ENCODE results near the gene DOCK3.

Gene DOCK3

DNA sequence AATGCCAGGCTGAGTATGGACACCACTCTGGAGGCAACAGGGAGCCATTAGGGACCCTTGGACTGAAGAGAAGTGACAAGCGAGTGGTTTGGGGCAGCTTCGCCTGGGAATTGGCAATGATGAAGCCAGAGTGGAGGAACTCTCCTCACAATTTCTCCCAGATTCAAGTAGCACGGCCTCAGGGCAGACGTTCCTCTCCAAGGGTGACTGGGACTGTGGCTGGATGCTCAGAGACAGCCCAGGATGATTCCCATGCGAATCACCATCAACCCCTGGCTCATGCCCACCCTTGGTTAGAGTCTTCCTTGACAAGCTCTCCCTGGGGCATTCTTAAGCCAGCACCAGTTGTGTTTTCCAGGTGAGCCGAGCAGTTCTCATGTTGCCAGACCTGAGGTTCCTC is 16.3 kb upstream of the DOCK3 start:
- TF ChIP-seq ZFP3 (CRISPR knock-in tag; IDR thresholded peaks at IDR 0.05) (no peak), PPARA (CRISPR knock-in tag; IDR thresholded peaks at IDR 0.05; ENCODE audit: borderline replicate concordance) (no peak), ZNF565 (CRISPR knock-in tag; conservative IDR thresholded peaks at IDR 0.05; ENCODE audit: low read depth) (no peak), TOX (CRISPR knock-in tag; IDR thresholded peaks at IDR 0.05; ENCODE audit: borderline replicate concordance) (no peak), ZNF70 (CRISPR knock-in tag; IDR thresholded peaks at IDR 0.05) (no peak), TCF4 (CRISPR knock-in tag; IDR thresholded peaks at IDR 0.05; ENCODE audit: borderline replicate concordance) (no peak), ESRRG (CRISPR knock-in tag; IDR thresholded peaks at IDR 0.05) (no peak), BACH2 (CRISPR knock-in tag; IDR thresholded peaks at IDR 0.05; ENCODE audit: borderline replicate concordance) (no peak), CSDC2 (CRISPR knock-in tag; IDR thresholded peaks at IDR 0.05) (no peak), ISL1 (CRISPR knock-in tag; IDR thresholded peaks at IDR 0.05) (no peak), ZC3H10 (CRISPR knock-in tag; IDR thresholded peaks at IDR 0.05) (no peak)
- TF ChIP-seq, protein P1, sequence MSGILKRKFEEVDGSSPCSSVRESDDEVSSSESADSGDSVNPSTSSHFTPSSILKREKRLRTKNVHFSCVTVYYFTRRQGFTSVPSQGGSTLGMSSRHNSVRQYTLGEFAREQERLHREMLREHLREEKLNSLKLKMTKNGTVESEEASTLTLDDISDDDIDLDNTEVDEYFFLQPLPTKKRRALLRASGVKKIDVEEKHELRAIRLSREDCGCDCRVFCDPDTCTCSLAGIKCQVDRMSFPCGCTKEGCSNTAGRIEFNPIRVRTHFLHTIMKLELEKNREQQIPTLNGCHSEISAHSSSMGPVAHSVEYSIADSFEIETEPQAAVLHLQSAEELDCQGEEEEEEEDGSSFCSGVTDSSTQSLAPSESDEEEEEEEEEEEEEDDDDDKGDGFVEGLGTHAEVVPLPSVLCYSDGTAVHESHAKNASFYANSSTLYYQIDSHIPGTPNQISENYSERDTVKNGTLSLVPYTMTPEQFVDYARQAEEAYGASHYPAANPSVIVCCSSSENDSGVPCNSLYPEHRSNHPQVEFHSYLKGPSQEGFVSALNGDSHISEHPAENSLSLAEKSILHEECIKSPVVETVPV (CRISPR knock-in tag; IDR thresholded peaks at IDR 0.05) = no peak

DNA sequence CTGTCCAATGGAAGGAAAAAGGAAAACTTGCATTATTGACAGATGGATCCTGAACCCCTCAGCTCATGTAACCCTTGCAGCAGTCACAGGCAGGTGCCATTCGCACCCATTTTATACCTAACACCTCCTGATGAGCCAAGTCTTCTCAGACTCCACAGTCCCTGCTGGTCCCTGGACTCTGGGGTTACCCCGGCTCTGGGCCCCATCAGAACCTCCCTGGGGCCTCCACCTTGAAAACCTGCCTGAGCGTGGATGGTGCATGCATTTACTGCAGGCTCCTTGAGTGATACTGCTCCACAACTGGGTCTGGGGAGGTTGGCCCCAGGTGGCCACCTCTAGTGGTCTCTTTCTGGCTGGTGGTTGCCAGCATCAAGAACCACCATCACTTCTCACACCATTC is 15.9 kb upstream of the DOCK3 start:
- no peak for ATAC-seq
- TF ChIP-seq BACH2 (CRISPR knock-in tag; IDR thresholded peaks at IDR 0.05; ENCODE audit: borderline replicate concordance) (no peak), PPARA (CRISPR knock-in tag; IDR thresholded peaks at IDR 0.05; ENCODE audit: borderline replicate concordance) (no peak), ZFP3 (CRISPR knock-in tag; IDR thresholded peaks at IDR 0.05) (no peak), ARNTL (CRISPR knock-in tag; IDR thresholded peaks at IDR 0.05; ENCODE audit: borderline replicate concordance, low read depth) (no peak), ZNF70 (CRISPR knock-in tag; IDR thresholded peaks at IDR 0.05) (no peak), ISL1 (CRISPR knock-in tag; IDR thresholded peaks at IDR 0.05) (no peak), GLIS3 (CRISPR knock-in tag; IDR thresholded peaks at IDR 0.05) (no peak), ZC3H10 (CRISPR knock-in tag; IDR thresholded peaks at IDR 0.05) (no peak), OSR1 (CRISPR knock-in tag; IDR thresholded peaks at IDR 0.05) (no peak)
- TF ChIP-seq, protein P1 (CRISPR knock-in tag; IDR thresholded peaks at IDR 0.05) = no peak
- TF ChIP-seq, protein P2, sequence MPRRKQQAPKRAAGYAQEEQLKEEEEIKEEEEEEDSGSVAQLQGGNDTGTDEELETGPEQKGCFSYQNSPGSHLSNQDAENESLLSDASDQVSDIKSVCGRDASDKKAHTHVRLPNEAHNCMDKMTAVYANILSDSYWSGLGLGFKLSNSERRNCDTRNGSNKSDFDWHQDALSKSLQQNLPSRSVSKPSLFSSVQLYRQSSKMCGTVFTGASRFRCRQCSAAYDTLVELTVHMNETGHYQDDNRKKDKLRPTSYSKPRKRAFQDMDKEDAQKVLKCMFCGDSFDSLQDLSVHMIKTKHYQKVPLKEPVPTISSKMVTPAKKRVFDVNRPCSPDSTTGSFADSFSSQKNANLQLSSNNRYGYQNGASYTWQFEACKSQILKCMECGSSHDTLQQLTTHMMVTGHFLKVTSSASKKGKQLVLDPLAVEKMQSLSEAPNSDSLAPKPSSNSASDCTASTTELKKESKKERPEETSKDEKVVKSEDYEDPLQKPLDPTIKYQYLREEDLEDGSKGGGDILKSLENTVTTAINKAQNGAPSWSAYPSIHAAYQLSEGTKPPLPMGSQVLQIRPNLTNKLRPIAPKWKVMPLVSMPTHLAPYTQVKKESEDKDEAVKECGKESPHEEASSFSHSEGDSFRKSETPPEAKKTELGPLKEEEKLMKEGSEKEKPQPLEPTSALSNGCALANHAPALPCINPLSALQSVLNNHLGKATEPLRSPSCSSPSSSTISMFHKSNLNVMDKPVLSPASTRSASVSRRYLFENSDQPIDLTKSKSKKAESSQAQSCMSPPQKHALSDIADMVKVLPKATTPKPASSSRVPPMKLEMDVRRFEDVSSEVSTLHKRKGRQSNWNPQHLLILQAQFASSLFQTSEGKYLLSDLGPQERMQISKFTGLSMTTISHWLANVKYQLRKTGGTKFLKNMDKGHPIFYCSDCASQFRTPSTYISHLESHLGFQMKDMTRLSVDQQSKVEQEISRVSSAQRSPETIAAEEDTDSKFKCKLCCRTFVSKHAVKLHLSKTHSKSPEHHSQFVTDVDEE (CRISPR knock-in tag; IDR thresholded peaks at IDR 0.05) = no peak
- TF ChIP-seq, protein P3, sequence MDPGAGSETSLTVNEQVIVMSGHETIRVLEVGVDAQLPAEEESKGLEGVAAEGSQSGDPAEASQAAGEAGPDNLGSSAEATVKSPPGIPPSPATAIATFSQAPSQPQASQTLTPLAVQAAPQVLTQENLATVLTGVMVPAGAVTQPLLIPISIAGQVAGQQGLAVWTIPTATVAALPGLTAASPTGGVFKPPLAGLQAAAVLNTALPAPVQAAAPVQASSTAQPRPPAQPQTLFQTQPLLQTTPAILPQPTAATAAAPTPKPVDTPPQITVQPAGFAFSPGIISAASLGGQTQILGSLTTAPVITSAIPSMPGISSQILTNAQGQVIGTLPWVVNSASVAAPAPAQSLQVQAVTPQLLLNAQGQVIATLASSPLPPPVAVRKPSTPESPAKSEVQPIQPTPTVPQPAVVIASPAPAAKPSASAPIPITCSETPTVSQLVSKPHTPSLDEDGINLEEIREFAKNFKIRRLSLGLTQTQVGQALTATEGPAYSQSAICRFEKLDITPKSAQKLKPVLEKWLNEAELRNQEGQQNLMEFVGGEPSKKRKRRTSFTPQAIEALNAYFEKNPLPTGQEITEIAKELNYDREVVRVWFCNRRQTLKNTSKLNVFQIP (CRISPR knock-in tag; IDR thresholded peaks at IDR 0.05; ENCODE audit: borderline replicate concordance, low read depth) = no peak

More for the DNA sequence above, 16.3 kb upstream of the DOCK3 start:
- no peak for ATAC-seq

DNA sequence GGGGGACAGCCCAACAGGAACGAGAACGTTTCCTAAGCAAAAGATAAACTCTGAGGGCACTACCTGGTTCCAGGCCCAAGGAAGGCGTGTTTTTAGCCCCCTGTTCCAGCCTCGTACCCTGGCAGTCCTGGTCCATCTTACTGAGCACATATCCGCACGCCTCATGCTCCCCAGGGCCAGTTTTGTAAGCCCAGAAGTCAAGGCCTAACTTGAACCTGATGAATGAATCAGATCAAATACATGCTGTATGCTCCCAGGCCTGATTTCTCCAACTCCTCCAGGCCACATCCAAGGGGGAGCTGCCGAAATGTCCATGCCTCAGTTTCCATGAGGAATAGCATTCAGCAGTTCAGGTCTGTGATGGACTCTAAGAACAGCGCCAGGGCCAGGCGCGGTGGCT is 14.3 kb upstream of the DOCK3 start:
- TF ChIP-seq ZFP30 (CRISPR knock-in tag; IDR thresholded peaks at IDR 0.05) = no peak
- TF ChIP-seq, protein P3 (CRISPR knock-in tag; IDR thresholded peaks at IDR 0.05; ENCODE audit: borderline replicate concordance, low read depth) = no peak
- TF ChIP-seq, protein P4, sequence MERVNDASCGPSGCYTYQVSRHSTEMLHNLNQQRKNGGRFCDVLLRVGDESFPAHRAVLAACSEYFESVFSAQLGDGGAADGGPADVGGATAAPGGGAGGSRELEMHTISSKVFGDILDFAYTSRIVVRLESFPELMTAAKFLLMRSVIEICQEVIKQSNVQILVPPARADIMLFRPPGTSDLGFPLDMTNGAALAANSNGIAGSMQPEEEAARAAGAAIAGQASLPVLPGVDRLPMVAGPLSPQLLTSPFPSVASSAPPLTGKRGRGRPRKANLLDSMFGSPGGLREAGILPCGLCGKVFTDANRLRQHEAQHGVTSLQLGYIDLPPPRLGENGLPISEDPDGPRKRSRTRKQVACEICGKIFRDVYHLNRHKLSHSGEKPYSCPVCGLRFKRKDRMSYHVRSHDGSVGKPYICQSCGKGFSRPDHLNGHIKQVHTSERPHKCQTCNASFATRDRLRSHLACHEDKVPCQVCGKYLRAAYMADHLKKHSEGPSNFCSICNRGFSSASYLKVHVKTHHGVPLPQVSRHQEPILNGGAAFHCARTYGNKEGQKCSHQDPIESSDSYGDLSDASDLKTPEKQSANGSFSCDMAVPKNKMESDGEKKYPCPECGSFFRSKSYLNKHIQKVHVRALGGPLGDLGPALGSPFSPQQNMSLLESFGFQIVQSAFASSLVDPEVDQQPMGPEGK (CRISPR knock-in tag; IDR thresholded peaks at IDR 0.05; ENCODE audit: borderline replicate concordance) = no peak
- TF ChIP-seq SNAI2 (CRISPR knock-in tag; IDR thresholded peaks at IDR 0.05) = no peak
- TF ChIP-seq GLIS3 (CRISPR knock-in tag; IDR thresholded peaks at IDR 0.05) = no peak
- no peak for TF ChIP-seq ZFP3 (CRISPR knock-in tag; IDR thresholded peaks at IDR 0.05)
- no peak for TF ChIP-seq TOX (CRISPR knock-in tag; IDR thresholded peaks at IDR 0.05; ENCODE audit: borderline replicate concordance)
- TF ChIP-seq ZNF70 (CRISPR knock-in tag; IDR thresholded peaks at IDR 0.05) = no peak
- TF ChIP-seq OSR1 (CRISPR knock-in tag; IDR thresholded peaks at IDR 0.05) = no peak
- ATAC-seq = no peak
